Measurements from ENCODE around the gene NOS3. TPM values are rescaled to one million over a fixed set of nuclear protein-coding genes. Genes with fewer than 3 reads are reported as not detected.

The NOS3 gene
- total and polyA plus RNA-seq, 2 experiments from 2014 or later: 2.6 to 6.1 TPM

DNA sequence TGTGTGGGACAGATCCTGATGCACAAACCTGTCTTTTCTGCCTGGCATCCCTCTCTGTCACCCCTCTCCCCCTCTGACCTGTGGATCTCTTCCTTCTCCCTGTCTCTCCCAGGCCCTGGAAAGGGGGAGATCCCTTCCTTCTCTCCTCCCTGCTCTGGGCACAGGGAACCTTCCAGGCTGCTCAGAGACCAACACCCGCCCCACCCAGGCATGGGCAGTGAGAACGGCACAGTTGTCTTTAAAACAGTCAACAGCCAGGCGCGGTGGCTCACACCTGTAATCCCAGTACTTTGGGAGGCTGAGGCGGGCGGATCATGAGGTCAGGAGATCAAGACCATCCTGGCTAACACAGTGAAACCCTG lies 47.4 kb upstream of the NOS3 start:
- Histone ChIP-seq H4K20me1 (replicated peaks; ENCODE audit: insufficient read depth) (no peaks in the 10 kb centered on the region), H2AFZ (no peak overlapping the region), H3K4me1 (ENCODE audit: insufficient read depth) (peaks cover 7% of the 10 kb centered on the region), H3K79me2 (replicated peaks; ENCODE audit: insufficient read depth) (no peaks in the 10 kb centered on the region), H3K27ac (ENCODE audit: low read depth) (no peak overlapping the region), H3K4me2 (no peak overlapping the region), H3K27me3 (ENCODE audit: insufficient read depth) (peaks cover 6% of the 10 kb centered on the region), H3K9me2 (ENCODE audit: insufficient read depth) (no peaks in the 10 kb centered on the region), H3K4me3 (no peak overlapping the region), H3F3A (replicated peaks; ENCODE audit: low read depth) (0 out of 2 replicates have a peak, but pooled peaks cover 3% of the 10 kb centered on the region), H3K36me3 (ENCODE audit: insufficient read depth) (no peaks in the 10 kb centered on the region)
- TF ChIP-seq NANOG (IDR thresholded peaks at IDR 0.05; ENCODE audit: borderline replicate concordance) (no peak), JUNB (IDR thresholded peaks at IDR 0.05; ENCODE audit: unreplicated experiment) (no peak), ZNF114 (CRISPR knock-in tag; IDR thresholded peaks at IDR 0.05) (no peak), EZH2phosphoT487 (IDR thresholded peaks at IDR 0.05; ENCODE audit: unreplicated experiment) (no peak), EZH2 (IDR thresholded peaks at IDR 0.05; ENCODE audit: low read depth, unreplicated experiment) (no peak), ZNF462 (CRISPR knock-in tag; IDR thresholded peaks at IDR 0.05) (no peak), STAT1 (IDR thresholded peaks at IDR 0.05; ENCODE audit: unreplicated experiment) (no peak), ZNF331 (CRISPR knock-in tag; IDR thresholded peaks at IDR 0.05; ENCODE audit: low read depth) (no peak), POLR2AphosphoS5 (IDR thresholded peaks at IDR 0.05; ENCODE audit: low read depth) (no peak), CREB1 (CRISPR knock-in tag; IDR thresholded peaks at IDR 0.05; ENCODE audit: low read depth) (no peak)
- TF ChIP-seq, protein P1, sequence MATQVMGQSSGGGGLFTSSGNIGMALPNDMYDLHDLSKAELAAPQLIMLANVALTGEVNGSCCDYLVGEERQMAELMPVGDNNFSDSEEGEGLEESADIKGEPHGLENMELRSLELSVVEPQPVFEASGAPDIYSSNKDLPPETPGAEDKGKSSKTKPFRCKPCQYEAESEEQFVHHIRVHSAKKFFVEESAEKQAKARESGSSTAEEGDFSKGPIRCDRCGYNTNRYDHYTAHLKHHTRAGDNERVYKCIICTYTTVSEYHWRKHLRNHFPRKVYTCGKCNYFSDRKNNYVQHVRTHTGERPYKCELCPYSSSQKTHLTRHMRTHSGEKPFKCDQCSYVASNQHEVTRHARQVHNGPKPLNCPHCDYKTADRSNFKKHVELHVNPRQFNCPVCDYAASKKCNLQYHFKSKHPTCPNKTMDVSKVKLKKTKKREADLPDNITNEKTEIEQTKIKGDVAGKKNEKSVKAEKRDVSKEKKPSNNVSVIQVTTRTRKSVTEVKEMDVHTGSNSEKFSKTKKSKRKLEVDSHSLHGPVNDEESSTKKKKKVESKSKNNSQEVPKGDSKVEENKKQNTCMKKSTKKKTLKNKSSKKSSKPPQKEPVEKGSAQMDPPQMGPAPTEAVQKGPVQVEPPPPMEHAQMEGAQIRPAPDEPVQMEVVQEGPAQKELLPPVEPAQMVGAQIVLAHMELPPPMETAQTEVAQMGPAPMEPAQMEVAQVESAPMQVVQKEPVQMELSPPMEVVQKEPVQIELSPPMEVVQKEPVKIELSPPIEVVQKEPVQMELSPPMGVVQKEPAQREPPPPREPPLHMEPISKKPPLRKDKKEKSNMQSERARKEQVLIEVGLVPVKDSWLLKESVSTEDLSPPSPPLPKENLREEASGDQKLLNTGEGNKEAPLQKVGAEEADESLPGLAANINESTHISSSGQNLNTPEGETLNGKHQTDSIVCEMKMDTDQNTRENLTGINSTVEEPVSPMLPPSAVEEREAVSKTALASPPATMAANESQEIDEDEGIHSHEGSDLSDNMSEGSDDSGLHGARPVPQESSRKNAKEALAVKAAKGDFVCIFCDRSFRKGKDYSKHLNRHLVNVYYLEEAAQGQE (IDR thresholded peaks at IDR 0.05; ENCODE audit: unreplicated experiment): no peak
- TF ChIP-seq, protein P2, sequence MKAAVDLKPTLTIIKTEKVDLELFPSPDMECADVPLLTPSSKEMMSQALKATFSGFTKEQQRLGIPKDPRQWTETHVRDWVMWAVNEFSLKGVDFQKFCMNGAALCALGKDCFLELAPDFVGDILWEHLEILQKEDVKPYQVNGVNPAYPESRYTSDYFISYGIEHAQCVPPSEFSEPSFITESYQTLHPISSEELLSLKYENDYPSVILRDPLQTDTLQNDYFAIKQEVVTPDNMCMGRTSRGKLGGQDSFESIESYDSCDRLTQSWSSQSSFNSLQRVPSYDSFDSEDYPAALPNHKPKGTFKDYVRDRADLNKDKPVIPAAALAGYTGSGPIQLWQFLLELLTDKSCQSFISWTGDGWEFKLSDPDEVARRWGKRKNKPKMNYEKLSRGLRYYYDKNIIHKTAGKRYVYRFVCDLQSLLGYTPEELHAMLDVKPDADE (IDR thresholded peaks at IDR 0.05): no peak
- TF ChIP-seq, protein P3, sequence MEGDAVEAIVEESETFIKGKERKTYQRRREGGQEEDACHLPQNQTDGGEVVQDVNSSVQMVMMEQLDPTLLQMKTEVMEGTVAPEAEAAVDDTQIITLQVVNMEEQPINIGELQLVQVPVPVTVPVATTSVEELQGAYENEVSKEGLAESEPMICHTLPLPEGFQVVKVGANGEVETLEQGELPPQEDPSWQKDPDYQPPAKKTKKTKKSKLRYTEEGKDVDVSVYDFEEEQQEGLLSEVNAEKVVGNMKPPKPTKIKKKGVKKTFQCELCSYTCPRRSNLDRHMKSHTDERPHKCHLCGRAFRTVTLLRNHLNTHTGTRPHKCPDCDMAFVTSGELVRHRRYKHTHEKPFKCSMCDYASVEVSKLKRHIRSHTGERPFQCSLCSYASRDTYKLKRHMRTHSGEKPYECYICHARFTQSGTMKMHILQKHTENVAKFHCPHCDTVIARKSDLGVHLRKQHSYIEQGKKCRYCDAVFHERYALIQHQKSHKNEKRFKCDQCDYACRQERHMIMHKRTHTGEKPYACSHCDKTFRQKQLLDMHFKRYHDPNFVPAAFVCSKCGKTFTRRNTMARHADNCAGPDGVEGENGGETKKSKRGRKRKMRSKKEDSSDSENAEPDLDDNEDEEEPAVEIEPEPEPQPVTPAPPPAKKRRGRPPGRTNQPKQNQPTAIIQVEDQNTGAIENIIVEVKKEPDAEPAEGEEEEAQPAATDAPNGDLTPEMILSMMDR (conservative IDR thresholded peaks at IDR 0.05; ENCODE audit: low read depth in 2 of 2): no peak
- DNase-seq (ENCODE audit: low spot score) (no peak), ATAC-seq (no peak)
- no peaks in the 10 kb centered on the region for H3K36me3 Mint-ChIP-seq (ENCODE audit: low read depth)
- H3K27me3 Mint-ChIP-seq (ENCODE audit: insufficient read depth, low read depth, poor library complexity): peaks cover 19% of the 10 kb centered on the region
- peaks cover 25% of the 10 kb centered on the region for H3K4me1 Mint-ChIP-seq
- no peaks in the 10 kb centered on the region for H3K9me3 Mint-ChIP-seq
- H3K27ac Mint-ChIP-seq: no peak overlapping the region
- H3K4me3 Mint-ChIP-seq: no peak overlapping the region

Data from GM23338 (cell line).